B cell (primary cell): ENCODE data around the gene ZNF883. TPM values are rescaled to one million over a fixed set of nuclear protein-coding genes. Genes with fewer than 3 reads are reported as not detected.
"Not testable (repeated sequence)": the region's sequence is repeated elsewhere in the genome, so short reads cannot be mapped to it uniquely, and the experiment has no call there.

Experiments used
- ATAC-seq: fragments of 200-7000 bp; cut with Tn5 transposase; one replicate; pipeline ENCODE4 v1.10.0; 2021; ENCODE audit warnings: low read depth, mild to moderate bottlenecking, moderate number of reproducible peaks, moderate library complexity
- CTCF ChIA-PET: fragments of 350-600 bp; sonication (Branson Sonifier 250); formaldehyde crosslinking; loops from one replicate; lab custom pipeline; 2021; ENCODE audit warnings: antibody characterized with exemption, inconsistent platforms; lab: Charles Lee
- POLR2A ChIA-PET: fragments of 350-600 bp; sonication (Branson Sonifier 250); formaldehyde crosslinking; loops from one replicate; lab custom pipeline; 2021; ENCODE audit warnings: antibody characterized with exemption; lab: Charles Lee
- DNase-seq: peaks from one replicate; pipeline ENCODE4 v3.0.0; 2013
- H2AFZ ChIP-seq: 2 replicates; pipeline ENCODE4 v1.6.1; 2012; ENCODE audit warnings: mild to moderate bottlenecking, low read depth, low read length; ENCODE audit not compliant: insufficient read depth, poor library complexity, severe bottlenecking
- H3K27ac ChIP-seq, 2 donors: 1 replicate in 1 of 2; 2 replicates in 1 of 2; pipeline ENCODE4 v1.5.1; 2012 to 2013; ENCODE audit warnings: low read length in 2 of 2, mild to moderate bottlenecking in 2 of 2, moderate library complexity in 1 of 2
- H3K27me3 ChIP-seq, 4 experiments: fragments of 200-600 bp in 1 of 4; sonication (generic) in 1 of 4; replicated peaks in 1 of 4; 1 replicate in 2 of 4; 2 replicates in 2 of 4; pipeline versions ENCODE4 v1.6.1 to v1.7.0; 2013 to 2016; ENCODE audit warnings: low read length in 3 of 4, mild to moderate bottlenecking in 2 of 4, mixed read lengths in 1 of 4, moderate library complexity in 1 of 4; ENCODE audit not compliant: insufficient read depth in 4 of 4, control insufficient read depth in 3 of 4; ENCODE audit errors: control extremely low read depth in 1 of 4
- H3K36me3 ChIP-seq, 2 experiments: replicated peaks in 1 of 2; 1 replicate in 1 of 2; 2 replicates in 1 of 2; pipeline versions ENCODE4 v1.6.1 to v1.7.1; 2013; ENCODE audit warnings: low read length in 1 of 2; ENCODE audit not compliant: insufficient read depth in 2 of 2, control insufficient read depth in 1 of 2; ENCODE audit errors: control extremely low read depth in 1 of 2, extremely low read depth in 1 of 2
- H3K4me1 ChIP-seq, 2 donors: fragments of 200-600 bp in 1 of 2; sonication (generic) in 1 of 2; 1 replicate in 1 of 2; 2 replicates in 1 of 2; pipeline versions ENCODE4 v1.5.1 to v1.6.1; 2013 to 2017; ENCODE audit warnings: low read length in 2 of 2; ENCODE audit not compliant: control insufficient read depth in 2 of 2, insufficient read depth in 2 of 2
- H3K4me2 ChIP-seq: replicated peaks from 2 replicates; pipeline ENCODE3; 2012; ENCODE audit warnings: mild to moderate bottlenecking, low read depth, low read length; ENCODE audit not compliant: poor library complexity, severe bottlenecking
- H3K4me3 ChIP-seq, 5 experiments: fragments of 200-600 bp in 1 of 5; sonication (generic) in 1 of 5; 1 replicate in 3 of 5; 2 replicates in 2 of 5; pipeline versions ENCODE4 v1.5.1 to v1.7.0; 2011 to 2016; ENCODE audit warnings: low read length in 4 of 5, mild to moderate bottlenecking in 4 of 5, low read depth in 2 of 5, control low read depth in 1 of 5, moderate library complexity in 1 of 5; ENCODE audit not compliant: insufficient read depth in 1 of 5; ENCODE audit errors: control extremely low read depth in 1 of 5, extremely low read depth in 1 of 5
- H3K79me2 ChIP-seq: fragments of 200-600 bp; sonication (generic); one replicate; pipeline ENCODE4 v1.6.0; 2016; ENCODE audit warnings: low read length; ENCODE audit not compliant: control insufficient read depth, insufficient read depth
- H3K9ac ChIP-seq: fragments of 200-600 bp; sonication (generic); 2 replicates; pipeline ENCODE4 v1.6.1; 2017; ENCODE audit warnings: mild to moderate bottlenecking, low read length, moderate library complexity
- H3K9me3 ChIP-seq, 3 donors: one replicate each; pipeline versions ENCODE4 v1.6.1 to v1.7.1; 2013; ENCODE audit warnings: low read length in 2 of 3; ENCODE audit not compliant: control insufficient read depth in 2 of 3, insufficient read depth in 1 of 3; ENCODE audit errors: control extremely low read depth in 1 of 3
- H4K20me1 ChIP-seq: 2 replicates; pipeline ENCODE4 v1.6.0; 2012; ENCODE audit warnings: mild to moderate bottlenecking, low read length; ENCODE audit not compliant: insufficient read depth, control insufficient read depth, poor library complexity, severe bottlenecking
- H3K27ac Mint-ChIP-seq: one replicate; pipeline ENCODE4 v1.8.0; 2021; ENCODE audit warnings: mixed read lengths
- H3K27me3 Mint-ChIP-seq: one replicate; pipeline ENCODE4 v1.8.0; 2021; ENCODE audit warnings: mixed read lengths
- H3K4me1 Mint-ChIP-seq: one replicate; pipeline ENCODE4 v1.8.0; 2021; ENCODE audit warnings: mixed read lengths
- H3K4me3 Mint-ChIP-seq: one replicate; pipeline ENCODE4 v1.8.0; 2021; ENCODE audit warnings: mixed read lengths
- H3K9me3 Mint-ChIP-seq: one replicate; pipeline ENCODE4 v1.8.0; 2022; ENCODE audit warnings: mixed read lengths; ENCODE audit not compliant: insufficient read depth
- CTCF ChIP-seq: fragments of 200-600 bp; IDR thresholded peaks from one replicate; pipeline ENCODE4 v1.8.0; 2022; ENCODE audit warnings: antibody characterized with exemption, mild to moderate bottlenecking
- EZH2 ChIP-seq: IDR thresholded peaks from 2 replicates; pipeline ENCODE4 v1.6.1; 2012; ENCODE audit warnings: borderline replicate concordance, low read depth, mild to moderate bottlenecking, moderate library complexity, low read length; ENCODE audit not compliant: insufficient read depth, poor library complexity, severe bottlenecking
- WGBS: methylation state at CpG from one replicate; pipeline ENCODE4 v1.1.5; 2013; ENCODE audit warnings: missing lambda C conversion rate; ENCODE audit not compliant: insufficient coverage; 5-methylcytosine and 5-hydroxymethylcytosine counted together
- intact Hi-C: fragments of 100-400 bp; cut with micrococcal nuclease; formaldehyde crosslinking; loops from one replicate; pipeline ENCODE4 v1.10.0; 2022
- polyA minus RNA-seq: library from RNA; depleted of rRNA, polyadenylated mRNA; stranded (reverse); fragments of >200 nt; gene quantifications from 2 replicates; pipeline ENCODE4 v1.2.3, GENCODE V29; 2012
- polyA plus RNA-seq: library from polyadenylated mRNA; depleted of rRNA; stranded (reverse); fragments of >200 nt; gene quantifications from 2 replicates; pipeline ENCODE4 v1.2.3, GENCODE V29; 2012
- total RNA-seq, 2 donors: library from RNA; stranded (reverse); fragments of 120-200 nt in 1 of 2; gene quantifications; 1 replicate in 1 of 2; 2 replicates in 1 of 2; pipeline versions ENCODE4 v1.2.3 to v1.2.4, GENCODE V29; 2013 to 2022

ZNF883 gene
- total RNA-seq (0.54 and 0.83 TPM in 2 replicates), polyA plus RNA-seq (0.48 and 0.54 TPM in 2 replicates), polyA minus RNA-seq (0.34 and 0.36 TPM in 2 replicates)
- 1.5 TPM for total RNA-seq (2013)

GRCh38 chr9:113011911-113012381 is at the start of gene ZNF883:
Gene ZNF883 (minus strand): TSS chr9:113012192.
- Mint-ChIP-seq H3K4me3 (peak within 1 kb of the TSS; percentile 70), H3K27ac (no peak within 1 kb of the TSS), H3K4me1 (no peaks in the 10 kb centered on the region), H3K27me3 (peaks cover 26% of the 10 kb centered on the region), H3K9me3 (peaks cover 9% of the 10 kb centered on the region)
- Histone ChIP-seq H4K20me1 (no peaks in the 10 kb centered on the region), H3K4me3 (peak within 1 kb of the TSS in 3 of 5 experiments; percentile 27 to 40 (median 33)), H3K9ac (peak within 1 kb of the TSS; percentile 35), H3K27me3 (no peaks in the 10 kb centered on the region), H3K36me3 (no peaks in the 10 kb centered on the region), H2AFZ (peak within 1 kb of the TSS; percentile 47), H3K79me2 (no peaks in the 10 kb centered on the region), H3K9me3 (peaks cover 6 to 15% (median 7%) of the 10 kb centered on the region in 3 donors), H3K4me1 (no peaks in the 10 kb centered on the region), H3K27ac (no peak within 1 kb of the TSS), H3K4me2 (peak within 1 kb of the TSS; percentile 49)
- ATAC-seq, result peak; percentile 45
- ChIA-PET CTCF (no interaction called here), POLR2A (no interaction called here)
- TF ChIP-seq EZH2, result no peak
- TF ChIP-seq CTCF, result no peak
- 13% methylated on average over 23 of the region's 30 CpGs for WGBS
- intact Hi-C loops, result no loop called here
- peak; percentile 39 for DNase-seq

GRCh38 chr9:113061072-113061850 is 49.3 kb upstream of the ZNF883 start:
- CTCF ChIA-PET, H3K36me3 ChIP-seq, H3K9me3 Mint-ChIP-seq, POLR2A ChIA-PET, H3K27ac Mint-ChIP-seq, ATAC-seq, H3K4me3 Mint-ChIP-seq, H2AFZ ChIP-seq, H3K4me3 ChIP-seq, H3K4me1 Mint-ChIP-seq, H3K79me2 ChIP-seq, H3K9ac ChIP-seq, H3K4me2 ChIP-seq, H4K20me1 ChIP-seq, intact Hi-C loops, H3K27ac ChIP-seq: not testable (repeated sequence)
- Histone ChIP-seq H3K9me3 (peaks cover 3 to 45% (median 25%) of the 10 kb centered on the region in 3 donors), H3K4me1 (peaks cover 0 to 12% of the 10 kb centered on the region in 2 donors), H3K27me3 (peaks cover 0 to 43% (median 15%) of the 10 kb centered on the region in 4 experiments)
- peaks cover 12% of the 10 kb centered on the region for H3K27me3 Mint-ChIP-seq
- peak; percentile 9 for DNase-seq
- 18% methylated on average over 14 of the region's 33 CpGs for WGBS

GRCh38 chr9:113059581-113060284 is 47.7 kb upstream of the ZNF883 start:
- H3K36me3 ChIP-seq, intact Hi-C loops, POLR2A ChIA-PET, H2AFZ ChIP-seq, H4K20me1 ChIP-seq, H3K79me2 ChIP-seq, H3K4me3 Mint-ChIP-seq, H3K9me3 Mint-ChIP-seq, ATAC-seq, CTCF ChIA-PET, H3K4me3 ChIP-seq, H3K27ac Mint-ChIP-seq, H3K9ac ChIP-seq, H3K4me1 Mint-ChIP-seq, H3K4me2 ChIP-seq, DNase-seq, H3K27ac ChIP-seq: not testable (repeated sequence)
- Histone ChIP-seq H3K4me1 (peaks cover 3 to 21% of the 10 kb centered on the region in 2 donors), H3K9me3 (peaks cover 4 to 51% (median 40%) of the 10 kb centered on the region in 3 donors), H3K27me3 (peaks cover 0 to 47% (median 15%) of the 10 kb centered on the region in 4 experiments)
- WGBS, result 21% methylated on average over 22 of the region's 61 CpGs
- peaks cover 12% of the 10 kb centered on the region for H3K27me3 Mint-ChIP-seq
